HG03280 (cell line): ENCODE data around the gene DIP2C.

Experiments
- ATAC-seq: cut with Tn5 transposase; IDR thresholded peaks from one replicate; pipeline ENCODE4 v1.9.1; 2021; ENCODE audit warnings: mild to moderate bottlenecking, moderate library complexity; ENCODE audit not compliant: unreplicated experiment

DIP2C gene

DNA sequence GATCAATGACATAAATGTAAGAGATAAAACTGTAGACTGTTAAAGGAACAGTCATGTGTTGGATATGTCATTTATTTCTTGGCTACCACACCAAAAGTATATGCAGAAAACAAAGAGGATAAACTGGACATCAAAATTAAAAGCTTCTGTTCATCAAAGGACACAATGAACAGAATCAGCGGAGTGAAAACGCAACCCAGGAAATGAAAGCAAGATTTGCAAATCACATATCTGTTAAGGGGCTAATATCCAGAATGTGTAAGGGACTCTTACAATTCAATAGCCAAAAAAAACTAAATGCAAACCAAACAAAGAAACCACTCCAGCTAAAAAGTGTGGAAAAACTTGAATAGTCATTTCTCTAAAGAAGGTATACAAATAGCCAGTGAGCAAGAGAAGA lies 390.0 kb downstream of the DIP2C start:
- ATAC-seq = no peak

DNA sequence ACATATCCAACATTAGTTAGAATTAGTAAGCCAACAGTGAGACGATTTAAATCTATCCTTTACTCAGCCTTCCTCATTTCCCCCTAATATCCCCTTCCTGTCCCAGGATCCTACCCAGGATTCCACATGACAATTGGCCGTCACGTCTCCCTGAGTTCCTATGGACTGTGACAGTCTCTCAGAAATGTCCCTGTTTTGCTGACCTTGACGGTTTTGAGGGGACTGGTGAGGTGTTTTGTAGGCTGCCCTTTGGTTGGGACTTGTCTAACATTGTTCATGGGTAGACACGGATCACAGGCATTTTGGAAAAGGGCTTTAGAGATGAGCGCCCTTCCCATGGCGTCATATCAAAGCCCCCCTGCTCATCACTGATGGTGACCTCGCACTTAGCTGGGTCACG lies 391.4 kb downstream of the DIP2C start:
- ATAC-seq = no peak

DNA sequence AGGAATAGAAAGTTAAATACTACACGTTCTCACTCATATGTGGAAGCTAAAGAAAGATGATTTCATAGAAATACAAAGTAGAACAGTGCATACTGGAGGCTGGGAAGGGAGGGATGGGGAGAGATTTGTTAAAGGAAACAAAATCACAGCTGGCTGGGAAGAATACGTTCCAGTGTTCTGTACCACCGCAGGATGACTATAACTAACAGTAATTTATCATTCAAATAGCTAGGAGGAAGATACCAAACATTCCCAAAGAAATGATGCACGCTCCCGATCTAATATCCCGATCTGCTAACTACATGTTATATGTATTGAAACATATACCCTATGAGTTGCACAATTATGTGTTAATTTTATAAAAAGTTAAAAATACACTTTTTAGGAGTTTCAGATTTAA lies 391.9 kb downstream of the DIP2C start:
- no peak for ATAC-seq

DNA sequence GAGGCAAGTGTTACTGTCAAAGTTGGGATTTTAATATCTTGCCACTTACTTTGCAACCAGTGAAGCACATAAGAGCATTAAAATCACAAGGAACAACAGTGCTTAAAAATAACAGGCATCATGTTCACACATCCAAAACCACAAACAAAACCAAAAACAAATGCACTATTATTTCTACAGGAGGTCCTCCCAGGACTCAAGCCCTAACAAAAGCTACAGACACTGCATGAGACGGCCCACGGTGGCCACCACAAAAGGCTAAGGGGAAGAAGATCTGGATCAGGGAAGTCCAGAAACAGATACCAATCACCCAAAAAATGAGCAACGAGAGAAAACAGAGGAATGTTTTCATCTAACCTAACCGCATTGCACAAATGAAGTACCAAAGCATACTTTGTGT lies 395.8 kb downstream of the DIP2C start:
- no peak for ATAC-seq

DNA sequence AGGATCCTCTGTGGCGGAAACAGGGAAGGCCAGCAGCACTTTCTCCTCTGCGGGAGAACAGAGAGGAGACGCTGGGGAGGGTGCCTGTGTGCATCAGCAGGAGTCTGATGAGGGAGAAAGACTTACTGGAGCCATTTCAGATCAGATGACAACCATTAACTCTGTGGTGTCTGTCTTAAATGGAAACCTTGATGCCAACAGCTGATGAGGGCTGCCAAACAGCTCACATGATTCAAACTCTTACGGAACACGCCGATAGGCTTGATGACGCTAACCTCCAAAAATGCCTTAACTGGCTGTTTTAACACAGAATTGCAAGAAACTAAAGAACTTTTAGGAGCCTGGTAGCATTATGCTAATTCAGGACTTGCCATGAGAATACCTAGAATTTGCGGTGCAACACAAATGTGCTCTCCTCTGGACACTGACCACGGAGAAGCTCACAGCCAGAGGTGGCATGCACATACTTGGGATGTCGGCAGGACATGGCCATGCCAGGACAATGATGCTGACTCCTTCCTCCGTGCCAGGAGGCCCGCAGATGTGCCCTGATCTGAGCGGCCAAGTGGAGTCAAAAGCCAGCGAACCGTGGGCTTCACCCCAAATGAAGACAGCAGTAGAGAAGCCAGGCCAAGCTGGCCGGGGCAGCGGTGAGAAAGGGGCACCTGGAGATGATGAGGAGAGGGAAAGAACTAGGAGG lies 399.3 kb downstream of the DIP2C start:
- no peak for ATAC-seq

DNA sequence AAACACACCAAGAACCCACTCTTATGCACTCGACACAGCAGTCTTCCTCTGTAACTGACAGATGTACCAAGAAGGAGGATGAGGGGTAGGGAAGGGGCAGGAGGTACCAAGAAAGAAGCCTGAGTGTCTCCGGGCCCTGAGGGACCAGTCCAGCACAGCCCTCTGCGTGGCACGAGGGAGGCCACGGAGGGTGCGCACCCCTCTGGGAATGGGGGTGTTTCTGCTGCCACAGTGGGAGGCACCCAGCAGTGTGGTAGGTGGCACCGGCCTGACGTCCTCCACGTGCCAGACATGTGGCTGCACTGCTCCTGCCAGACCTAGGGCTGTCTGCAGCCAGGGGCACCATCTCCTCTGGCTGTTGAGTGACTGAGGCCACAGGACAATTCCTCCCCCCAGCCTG lies 399.9 kb downstream of the DIP2C start:
- ATAC-seq = no peak

DNA sequence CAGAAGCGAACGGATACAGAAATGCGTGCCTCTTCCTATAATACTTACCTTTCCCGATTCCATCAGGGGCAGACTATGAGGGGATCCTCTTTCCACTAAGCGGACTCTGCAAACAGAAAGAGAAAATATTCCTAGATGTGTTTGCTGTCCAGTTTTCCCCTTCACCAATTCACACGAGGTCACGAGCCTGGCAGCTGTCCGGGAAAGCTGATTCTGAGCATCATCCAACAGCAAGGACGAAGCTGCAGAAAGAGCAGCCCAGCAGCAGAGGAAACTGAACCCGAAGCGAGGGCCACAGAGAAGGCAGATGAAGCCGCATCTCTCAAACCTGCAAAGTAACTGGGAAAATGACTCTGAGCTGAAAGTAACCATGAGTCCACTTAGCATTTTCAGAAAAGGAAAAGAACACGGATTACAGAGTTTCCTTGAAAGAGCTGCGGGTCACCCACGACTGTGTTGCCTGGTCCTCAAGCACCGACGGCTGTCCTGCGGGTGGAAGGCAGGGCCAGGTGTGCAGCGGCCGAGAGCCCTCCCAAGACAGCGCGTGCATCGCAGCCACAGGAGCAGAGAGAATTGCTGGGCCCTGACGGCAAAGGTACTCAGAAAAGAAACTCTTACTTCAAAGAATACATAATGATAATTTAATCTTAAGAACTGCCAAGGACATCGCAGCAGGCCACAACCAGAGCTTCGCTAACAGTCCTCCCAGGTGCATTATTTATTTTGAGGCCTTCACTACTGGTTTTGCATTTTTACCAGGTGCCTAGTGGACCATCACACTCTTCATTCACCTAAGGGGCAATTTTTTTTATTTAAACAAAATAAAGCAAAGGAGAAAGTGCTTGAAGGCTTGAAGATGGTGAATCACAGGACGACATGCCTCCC lies 400.9 kb downstream of the DIP2C start:
- ATAC-seq = no peak

DNA sequence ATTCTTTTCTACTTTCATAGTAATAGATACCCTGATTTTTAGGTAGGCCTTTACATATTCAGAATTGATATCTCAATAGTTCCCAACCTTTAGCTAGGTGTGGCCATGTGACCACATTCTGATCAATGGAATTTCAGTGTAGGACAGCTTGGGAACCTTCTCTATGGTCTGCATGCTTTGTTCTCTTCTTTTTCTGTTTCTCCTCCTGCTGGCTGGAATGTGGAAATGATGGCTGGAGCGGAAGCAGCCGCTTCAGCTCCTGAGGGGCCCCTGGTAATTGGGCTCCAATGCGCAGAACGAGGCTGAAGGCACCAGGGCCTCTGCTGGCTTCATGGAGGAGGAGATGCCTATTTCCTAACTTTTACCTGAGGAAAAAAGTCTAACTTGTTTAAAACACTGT lies 401.7 kb downstream of the DIP2C start:
- ATAC-seq = no peak

DNA sequence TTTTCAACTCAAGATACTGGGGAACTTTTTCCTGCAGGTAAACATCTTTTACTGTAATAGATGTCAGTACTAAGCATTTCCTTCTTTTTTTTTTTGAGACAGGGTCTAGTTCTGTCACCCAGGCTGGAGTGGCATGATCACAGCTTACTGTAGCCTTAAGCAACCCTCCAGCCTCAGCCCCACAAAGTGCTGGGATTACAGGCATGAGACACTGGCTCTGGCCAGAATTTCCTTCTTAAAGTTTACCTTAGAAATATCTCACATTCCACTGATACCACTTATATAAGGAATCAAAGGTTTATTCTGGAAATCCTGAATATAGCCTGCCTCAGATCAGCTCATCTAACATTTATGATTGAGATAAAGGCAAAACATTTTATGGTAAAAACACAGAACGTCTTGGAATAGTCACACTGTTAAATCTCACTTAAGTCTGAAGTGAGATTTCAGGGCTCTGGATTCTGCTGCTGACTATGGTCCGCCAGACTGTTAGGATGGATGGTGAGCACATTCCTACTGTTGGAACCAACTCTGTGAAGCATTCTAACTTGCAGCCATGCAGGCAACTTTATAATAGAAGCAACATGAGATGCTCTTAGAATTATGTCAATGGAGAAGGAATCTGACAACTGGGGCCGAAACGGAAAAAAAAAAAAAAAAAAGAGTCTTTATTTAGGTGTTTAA lies 402.3 kb downstream of the DIP2C start:
- ATAC-seq = no peak

DNA sequence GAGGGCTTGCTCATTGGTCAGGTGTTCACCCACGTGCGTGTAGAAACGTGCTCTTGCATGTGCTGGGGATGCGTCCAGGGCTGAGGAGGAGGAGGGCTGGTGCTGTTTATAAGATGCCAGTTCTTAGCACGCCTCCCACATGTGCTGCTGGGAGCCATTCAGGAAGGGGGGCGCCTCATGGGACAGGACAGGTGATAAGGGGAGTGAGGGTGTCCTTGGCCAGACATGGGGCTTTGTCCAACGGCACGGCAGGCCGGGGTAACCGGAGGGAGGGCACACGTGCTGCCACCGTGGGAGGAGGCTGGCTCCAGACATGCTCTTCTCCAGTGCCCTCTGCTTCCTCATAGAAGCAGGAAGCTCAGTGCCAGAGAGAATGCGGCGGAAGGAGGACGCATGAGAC lies 404.3 kb downstream of the DIP2C start:
- no peak for ATAC-seq

DNA sequence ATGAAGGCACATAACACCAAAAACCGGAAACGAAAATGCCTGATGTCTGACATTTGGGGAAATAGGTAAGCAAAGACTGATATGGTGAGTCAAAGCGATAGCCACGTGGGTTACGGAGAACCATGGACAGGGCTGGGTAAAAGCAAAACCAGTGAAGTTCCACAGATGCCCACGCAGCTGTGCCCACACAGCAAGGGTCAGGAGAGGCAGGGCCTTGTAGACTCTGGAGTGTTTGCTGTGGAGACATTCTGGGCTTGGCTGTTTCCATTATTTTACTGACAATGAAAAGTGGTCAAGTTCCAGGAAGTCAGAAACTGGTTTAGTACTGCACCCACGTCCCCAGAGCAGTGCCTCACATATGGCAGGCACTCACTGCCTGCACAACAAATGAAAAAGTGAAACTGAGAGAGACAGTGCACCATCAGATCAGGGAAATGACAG lies 405.5 kb downstream of the DIP2C start:
- peak; percentile 91 for ATAC-seq

DNA sequence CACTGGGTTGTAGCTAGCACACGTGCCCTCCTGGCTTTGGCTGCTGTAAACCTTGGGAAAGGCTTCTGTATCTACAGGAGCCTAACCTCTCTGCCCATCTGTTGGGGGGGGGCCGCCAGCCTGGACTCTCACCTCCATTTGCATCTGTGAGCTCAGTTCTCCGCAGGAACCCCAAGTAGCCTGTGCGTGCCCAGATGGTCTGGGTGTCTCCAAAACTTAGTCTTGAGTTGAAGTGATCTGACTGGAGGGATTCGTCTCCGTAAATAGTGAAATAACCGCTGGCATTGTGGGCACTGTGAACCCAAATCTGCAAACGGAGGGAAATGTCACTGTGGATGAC lies 406.4 kb downstream of the DIP2C start:
- ATAC-seq = no peak

DNA sequence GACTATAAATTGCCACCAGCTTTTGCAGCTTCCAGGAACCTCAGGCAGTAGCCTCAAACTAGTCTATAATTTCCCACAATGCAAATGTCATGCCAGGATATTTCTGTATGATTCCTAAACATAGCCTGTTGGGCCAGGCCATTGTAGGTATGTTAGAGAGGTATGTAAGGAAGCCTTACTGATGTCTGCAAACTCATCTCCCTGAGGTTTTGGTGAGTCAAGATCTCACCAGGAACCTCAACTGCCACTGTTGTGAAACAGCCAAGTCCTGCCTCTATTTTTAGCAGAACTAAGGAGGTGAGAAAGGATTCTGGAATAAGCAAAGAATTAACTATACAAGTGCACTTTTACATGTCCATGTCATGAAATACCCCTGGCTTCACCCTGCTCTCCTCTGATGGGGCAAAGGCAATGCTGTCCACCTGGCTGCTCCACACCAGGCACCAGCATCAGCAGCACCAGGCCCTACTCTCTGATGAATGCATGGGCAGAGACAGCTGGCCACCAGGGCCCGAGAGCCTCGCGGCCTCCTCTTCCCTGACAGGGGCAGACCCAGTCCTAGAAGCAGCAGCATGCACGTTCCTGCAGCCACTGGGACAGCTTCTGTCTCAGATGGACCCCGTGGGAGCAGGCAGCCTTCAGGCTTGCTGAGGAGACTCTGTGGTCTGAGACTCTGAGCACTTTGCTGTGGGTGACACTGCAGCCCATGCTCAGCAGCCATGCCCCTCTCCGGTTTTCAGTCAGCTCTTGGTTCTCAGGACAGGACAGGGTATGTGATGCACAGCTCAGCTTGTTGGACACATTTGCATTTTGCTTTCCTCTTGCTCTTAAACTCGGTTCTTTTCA lies 407.0 kb downstream of the DIP2C start:
- no peak for ATAC-seq

DNA sequence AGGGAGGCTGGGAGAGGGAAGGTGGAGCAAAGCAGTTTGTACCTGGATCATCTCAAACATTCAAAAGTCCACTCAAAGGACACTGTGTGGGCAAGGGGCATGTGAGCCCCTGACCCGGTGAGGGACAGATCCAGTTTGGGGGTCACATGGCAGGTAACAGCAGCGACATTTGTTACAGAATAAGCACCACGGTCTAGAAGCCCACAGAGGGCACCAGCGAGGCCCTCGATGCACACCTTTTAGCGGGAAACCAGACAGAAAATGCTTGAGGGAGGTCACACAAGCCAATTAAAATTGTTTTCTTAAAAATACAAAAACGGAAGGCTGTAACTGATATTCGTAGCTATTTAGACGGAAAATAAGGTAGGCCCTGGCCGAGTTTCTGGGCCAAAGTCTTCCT lies 409.8 kb downstream of the DIP2C start:
- no peak for ATAC-seq

DNA sequence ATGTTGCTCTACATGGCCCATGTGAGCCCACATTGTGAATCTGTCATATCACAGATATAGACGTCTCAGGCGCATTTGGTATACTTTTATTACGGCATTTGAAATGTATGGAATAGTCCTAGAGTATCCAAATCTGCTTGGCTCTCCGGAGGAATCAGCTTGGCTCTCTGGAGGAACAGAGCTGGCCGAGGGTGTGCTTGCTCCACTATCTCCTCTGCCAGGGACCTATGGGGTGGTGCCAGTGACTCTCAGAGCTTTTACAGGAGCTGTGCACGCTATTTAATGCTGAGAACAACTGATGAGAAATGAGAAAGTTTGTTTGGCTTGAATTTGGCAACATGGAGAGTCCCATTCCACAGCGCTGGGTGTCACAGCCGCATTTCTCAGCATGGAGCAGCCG lies 410.2 kb downstream of the DIP2C start:
- ATAC-seq = no peak

DNA sequence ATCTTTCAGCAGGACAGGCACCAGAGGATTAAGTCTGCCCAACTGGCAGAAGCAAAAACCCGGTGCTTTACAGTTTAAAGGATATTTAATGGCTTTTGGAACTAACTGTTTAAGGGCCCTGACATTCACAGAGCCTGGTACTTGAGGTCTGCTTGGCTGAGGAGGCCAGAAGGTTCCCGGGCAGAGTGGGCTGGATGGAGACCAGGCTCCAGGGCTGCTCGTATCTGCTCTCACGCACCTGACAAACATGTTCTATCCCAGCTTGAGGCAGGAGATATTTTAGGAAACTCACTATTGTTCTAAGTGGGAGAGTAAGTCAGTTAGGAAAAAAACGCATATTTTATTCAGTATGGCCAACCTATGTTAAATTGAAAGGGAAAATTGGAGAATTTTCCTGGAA lies 410.8 kb downstream of the DIP2C start:
- ATAC-seq = no peak

DNA sequence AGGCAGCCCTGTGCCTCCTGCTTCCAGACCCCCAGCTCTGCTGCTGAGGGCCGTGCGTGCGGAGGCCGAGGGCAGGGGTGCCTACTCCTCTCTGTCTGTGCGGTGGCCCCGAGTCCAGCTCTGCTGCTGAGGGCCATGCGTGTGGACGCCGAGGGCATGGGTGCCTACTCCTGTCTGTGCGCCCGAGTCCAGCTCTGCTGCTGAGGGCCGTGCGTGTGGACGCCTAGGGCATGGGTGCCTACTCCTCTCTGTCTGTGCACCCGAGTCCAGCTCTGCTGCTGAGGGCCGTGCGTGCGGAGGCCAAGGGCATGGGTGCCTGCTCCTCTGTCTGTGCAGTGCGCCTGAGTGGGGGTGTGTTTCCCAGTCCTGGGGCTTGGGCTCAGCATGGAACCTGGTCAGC lies 411.5 kb downstream of the DIP2C start:
- no peak for ATAC-seq

DNA sequence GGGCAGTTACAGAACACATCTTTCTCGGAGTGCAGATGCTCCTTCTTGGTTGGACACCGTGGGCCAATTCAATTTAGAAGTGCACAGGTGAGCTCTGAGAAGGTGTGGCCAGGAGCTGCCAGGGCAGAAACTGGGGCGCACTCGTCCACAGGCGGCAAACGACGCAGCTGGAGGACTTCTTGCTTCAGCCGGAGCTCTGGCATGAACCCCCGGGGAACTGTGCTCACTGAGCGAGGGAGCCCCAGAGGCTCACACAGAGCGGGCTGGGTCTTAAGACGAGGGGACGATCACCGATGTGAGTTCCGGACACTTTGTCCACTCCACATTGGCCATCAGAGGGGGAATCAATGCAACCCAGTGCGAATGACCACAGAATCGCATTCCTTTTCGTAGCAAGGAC lies 413.8 kb downstream of the DIP2C start:
- no peak for ATAC-seq

DNA sequence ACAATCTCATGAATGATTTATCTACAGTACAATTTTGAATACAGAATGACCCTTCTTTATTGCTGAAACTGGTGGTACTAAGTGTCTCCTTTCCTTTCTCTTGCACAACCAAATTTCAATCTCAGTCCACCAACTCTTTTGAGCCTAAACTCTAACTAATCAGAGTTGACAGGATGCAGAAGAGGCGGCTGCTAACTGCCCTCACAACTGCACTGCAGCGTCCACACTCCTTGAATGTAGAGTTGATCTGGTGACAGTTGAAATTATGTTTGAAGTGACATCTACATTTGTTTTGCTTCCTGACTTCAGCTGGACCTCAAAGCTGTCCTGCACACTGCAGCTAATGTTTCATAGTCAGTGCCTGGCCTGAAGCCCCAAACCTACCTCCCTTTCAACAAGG lies 414.6 kb downstream of the DIP2C start:
- ATAC-seq = no peak

DNA sequence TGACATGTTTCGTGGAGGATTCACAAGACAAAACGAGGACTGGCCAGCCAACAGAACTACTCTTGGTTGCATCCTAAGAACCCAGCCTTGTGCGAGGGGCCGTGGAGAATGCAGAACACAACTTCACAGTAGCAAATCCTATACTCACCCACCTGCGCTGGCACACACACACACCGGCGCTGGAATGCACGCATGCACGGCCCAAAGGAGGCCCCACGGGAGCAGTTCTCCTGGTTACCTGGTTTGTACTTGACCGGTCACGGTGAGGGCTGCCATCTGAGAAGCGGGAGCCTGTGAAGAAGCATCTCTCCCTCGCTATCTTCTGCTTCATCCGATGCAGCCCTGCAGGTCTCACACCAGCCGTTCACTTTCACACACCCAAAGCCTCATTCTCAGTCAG lies 416.4 kb downstream of the DIP2C start:
- ATAC-seq = no peak

DNA sequence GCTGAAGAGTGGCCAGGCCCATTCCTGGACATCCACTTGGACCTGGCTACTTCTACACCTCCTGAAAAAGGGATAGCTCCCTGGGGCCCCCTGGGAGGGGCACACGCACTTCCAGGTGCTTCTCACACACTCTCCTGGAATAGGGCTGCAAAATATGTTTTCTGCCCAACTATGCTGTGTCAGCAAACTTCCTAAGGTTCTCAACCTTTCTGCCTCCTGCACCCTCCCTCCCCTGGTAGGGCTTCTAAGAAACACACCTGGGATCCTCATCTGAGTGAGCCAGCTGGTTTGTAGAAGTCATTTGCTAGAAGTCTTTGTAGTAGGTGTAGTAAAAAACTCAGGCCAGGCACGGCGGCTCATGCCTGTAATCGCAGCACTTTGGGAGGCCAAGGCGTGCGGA lies 417.7 kb downstream of the DIP2C start:
- ATAC-seq = no peak
